ENCODE measurements around the gene CHRNA9. TPM values are rescaled to one million over a fixed set of nuclear protein-coding genes. Genes with fewer than 3 reads are reported as not detected.
A peak's percentile ranks its signal among the peaks of the same experiment; 100 is the strongest.

Gene CHRNA9
- total RNA-seq, 1 donor from 2014 or later = not detected

- H3K4me3 ChIP-seq (ENCODE audit: low read depth, low read length) = no peak overlapping the region
- no peak for TF ChIP-seq CTCF (conservative IDR thresholded peaks at IDR 0.05; ENCODE audit: low read depth, low read length)
- DNase-seq (ENCODE audit: low read depth) = no peak
These were observed 39.6 kb upstream of the CHRNA9 start for GRCh38 chr4:40295572-40295971.

DNA sequence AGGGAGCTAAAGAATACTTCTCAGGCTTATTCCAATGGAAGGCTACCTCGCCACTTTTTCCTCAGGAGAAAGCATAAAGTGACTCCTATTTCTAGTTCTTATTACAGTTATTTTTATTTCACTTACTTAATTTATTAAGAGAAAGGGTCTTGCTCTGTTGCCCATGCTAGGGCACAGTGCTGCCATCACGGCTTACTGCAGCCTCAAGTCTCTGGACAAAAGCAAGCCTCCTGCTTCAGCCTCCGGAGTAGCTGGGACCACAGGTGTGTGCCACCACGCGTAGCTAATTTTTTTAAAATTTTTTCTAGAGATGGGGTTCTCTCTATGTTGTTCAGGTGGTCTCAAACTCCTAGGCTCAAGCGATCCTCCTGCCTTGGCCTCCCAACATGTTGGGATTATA lies 36.0 kb upstream of the CHRNA9 start:
- no peak for DNase-seq (ENCODE audit: low read depth)
- H3K4me3 ChIP-seq (ENCODE audit: low read depth, low read length) = no peak overlapping the region
- TF ChIP-seq CTCF (conservative IDR thresholded peaks at IDR 0.05; ENCODE audit: low read depth, low read length) = no peak

DNA sequence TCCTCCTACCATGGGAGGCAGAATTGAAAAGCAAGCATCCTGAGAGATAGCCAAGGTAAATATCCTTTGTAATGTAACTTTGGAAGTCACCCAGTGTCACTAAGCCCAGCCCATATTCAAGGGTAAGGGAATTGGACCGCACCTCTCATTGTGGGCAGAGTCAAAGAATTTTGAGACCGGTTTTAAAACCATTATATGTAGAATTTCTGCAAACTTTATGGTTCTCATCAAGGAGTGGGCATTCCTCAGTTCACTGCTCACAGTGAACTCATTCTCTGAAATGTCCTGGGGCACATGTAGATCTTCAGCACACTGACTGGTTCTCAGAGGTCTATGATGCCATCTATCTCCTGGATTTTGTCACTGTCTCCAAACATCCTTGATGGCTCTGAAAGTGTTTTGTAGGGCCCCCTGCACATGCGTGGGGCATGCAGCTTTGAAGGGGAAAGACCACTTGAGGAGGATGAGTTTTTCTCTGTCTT lies 35.3 kb upstream of the CHRNA9 start:
- no peak for DNase-seq (ENCODE audit: low read depth)
- H3K4me3 ChIP-seq (ENCODE audit: low read depth, low read length) = no peak overlapping the region
- peak; percentile 25 for TF ChIP-seq CTCF (conservative IDR thresholded peaks at IDR 0.05; ENCODE audit: low read depth, low read length)

GRCh38 chr4:40300371-40301162 lies 34.6 kb upstream of the CHRNA9 start:
- TF ChIP-seq CTCF (conservative IDR thresholded peaks at IDR 0.05; ENCODE audit: low read depth, low read length) = no peak
- DNase-seq (ENCODE audit: low read depth) = no peak
- no peak overlapping the region for H3K4me3 ChIP-seq (ENCODE audit: low read depth, low read length)

DNA sequence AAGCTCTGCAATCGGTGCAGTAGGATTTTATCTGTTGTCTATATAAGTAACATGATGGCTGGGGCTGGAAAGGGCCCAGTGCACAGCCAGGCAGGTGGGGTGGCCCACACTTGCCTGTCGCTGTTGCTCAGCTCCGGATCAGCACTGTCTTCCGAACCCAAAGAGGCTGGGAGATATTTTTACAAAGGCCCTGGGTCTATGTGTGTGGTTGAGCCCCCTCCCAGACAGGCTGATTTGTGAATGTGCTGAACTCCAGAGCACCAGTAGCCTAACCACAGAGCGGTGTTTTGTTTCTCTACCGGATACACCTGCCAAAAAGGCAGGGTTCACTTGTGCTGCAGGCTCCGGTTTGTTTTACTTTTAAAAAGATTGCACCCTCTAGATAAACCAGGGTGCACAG lies 33.5 kb upstream of the CHRNA9 start:
- no peak overlapping the region for H3K4me3 ChIP-seq (ENCODE audit: low read depth, low read length)
- no peak for DNase-seq (ENCODE audit: low read depth)
- TF ChIP-seq CTCF (conservative IDR thresholded peaks at IDR 0.05; ENCODE audit: low read depth, low read length) = no peak

GRCh38 chr4:40303751-40304150 lies 31.4 kb upstream of the CHRNA9 start:
- DNase-seq (ENCODE audit: low read depth) = no peak
- no peak for TF ChIP-seq CTCF (conservative IDR thresholded peaks at IDR 0.05; ENCODE audit: low read depth, low read length)
- no peak overlapping the region for H3K4me3 ChIP-seq (ENCODE audit: low read depth, low read length)

Data from epithelial cell of proximal tubule (primary cell).